Measurements from ENCODE around the gene MOB2.
A peak's percentile ranks its signal among the peaks of the same experiment; 100 is the strongest.

MOB2 gene

DNA sequence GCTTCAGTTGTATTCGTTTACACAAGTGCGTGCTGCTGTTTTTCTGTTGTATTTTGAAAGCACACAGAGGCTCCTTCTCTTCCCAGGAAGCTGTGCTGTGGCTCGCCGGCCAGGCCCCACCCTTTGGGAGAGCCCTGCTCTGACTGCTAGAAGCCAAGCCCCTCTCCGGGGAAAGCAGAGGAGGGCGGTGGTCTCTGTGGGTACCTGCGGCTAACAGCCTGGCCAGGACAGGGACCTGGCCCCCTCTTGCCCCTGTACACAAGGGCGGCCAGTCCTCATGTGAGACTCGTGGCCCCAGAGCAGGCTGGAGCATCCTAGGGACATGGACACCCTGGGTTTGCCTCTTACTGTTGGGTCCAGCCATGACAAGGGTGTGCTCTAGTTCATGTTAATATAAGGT lies 14.8 kb downstream of the MOB2 start:
- no peak for DNase-seq (ENCODE audit: low spot score)

GRCh38 chr11:1470681-1471611 lies 15.6 kb downstream of the MOB2 start:
- DNase-seq (ENCODE audit: low spot score), result no peak

GRCh38 chr11:1469911-1470680 lies 16.5 kb downstream of the MOB2 start:
- no peak for DNase-seq (ENCODE audit: low spot score)

DNA sequence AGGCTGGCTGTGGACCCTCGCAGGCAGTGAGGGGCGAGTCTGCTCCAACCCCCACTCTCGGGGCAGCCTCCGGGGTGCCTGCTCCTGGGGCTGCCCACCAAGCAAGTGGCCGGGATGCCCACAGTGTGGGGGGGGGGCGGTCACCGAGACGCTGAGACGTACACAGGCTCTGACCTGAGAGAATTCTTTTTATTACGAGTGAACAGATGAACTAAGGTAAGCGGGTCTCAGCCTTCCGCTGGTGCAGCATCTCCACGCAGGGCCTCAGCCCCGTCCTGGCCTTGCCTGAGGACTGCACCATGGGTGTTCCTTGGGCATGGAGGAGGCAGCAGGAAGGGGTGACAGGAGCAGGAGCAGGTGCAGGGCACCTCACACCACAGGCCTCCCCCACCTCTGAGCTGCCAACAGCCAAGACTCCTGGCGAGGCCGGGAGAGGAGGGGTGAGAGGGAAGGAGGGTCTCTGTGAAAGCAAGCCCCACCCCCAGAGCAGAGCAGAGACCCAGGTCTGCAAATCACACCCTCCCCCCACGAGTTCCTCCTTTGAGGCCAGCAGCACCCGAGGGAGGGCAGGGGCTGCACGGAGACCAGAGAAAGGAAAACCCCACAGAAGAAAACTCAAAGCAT lies 17.2 kb downstream of the MOB2 start:
- no peak for DNase-seq (ENCODE audit: low spot score)

GRCh38 chr11:1468473-1469066 lies 18.0 kb downstream of the MOB2 start:
- no peak for DNase-seq (ENCODE audit: low spot score)

DNA sequence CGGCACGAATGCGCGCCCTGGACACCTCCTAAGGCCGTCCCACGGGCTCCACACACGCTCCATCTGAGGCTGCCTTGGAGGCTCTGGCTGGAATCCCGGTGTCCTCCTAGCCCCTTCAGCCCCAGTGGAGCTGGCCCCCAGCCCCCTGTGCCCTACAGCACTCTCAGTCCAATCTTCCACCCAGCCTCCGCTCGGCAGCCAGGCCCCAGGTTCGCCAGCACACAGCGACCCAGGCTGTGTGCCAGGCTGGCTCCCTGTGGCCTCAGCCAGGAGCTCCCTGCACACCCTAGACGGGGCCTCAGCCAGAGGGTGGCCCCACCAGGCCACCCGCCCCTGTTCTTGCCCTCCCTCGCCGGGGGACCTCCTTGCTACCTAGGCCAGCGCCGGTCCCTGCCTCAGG lies 18.6 kb downstream of the MOB2 start:
- DNase-seq (ENCODE audit: low spot score), result no peak

GRCh38 chr11:1467270-1467669 lies 19.3 kb downstream of the MOB2 start:
- no peak for DNase-seq (ENCODE audit: low spot score)

- no peak for DNase-seq (ENCODE audit: low spot score)
These were observed 19.8 kb downstream of the MOB2 start for GRCh38 chr11:1466784-1467183.

GRCh38 chr11:1463056-1463455 lies 23.5 kb downstream of the MOB2 start:
- DNase-seq (ENCODE audit: low spot score), result no peak

DNA sequence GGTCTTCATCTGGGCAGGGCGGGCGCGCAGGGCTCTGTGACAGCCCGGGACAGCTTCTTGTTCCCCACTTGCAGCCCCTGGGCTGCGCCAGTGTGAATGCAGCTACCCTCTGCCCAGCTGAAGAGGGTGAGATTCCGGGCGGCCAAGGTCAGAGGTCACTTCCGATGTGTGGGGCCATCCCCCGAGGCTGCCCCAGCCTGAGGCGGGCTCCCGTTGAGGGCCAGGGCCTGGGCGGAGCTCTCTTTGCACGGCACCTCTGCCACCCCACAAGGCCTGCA lies 23.9 kb downstream of the MOB2 start:
- no peak for DNase-seq (ENCODE audit: low spot score)

- DNase-seq (ENCODE audit: low spot score), result no peak
These were observed 24.5 kb downstream of the MOB2 start for GRCh38 chr11:1461826-1462697.

GRCh38 chr11:1460986-1461825 lies 25.4 kb downstream of the MOB2 start:
- DNase-seq (ENCODE audit: low spot score), result no peak

DNA sequence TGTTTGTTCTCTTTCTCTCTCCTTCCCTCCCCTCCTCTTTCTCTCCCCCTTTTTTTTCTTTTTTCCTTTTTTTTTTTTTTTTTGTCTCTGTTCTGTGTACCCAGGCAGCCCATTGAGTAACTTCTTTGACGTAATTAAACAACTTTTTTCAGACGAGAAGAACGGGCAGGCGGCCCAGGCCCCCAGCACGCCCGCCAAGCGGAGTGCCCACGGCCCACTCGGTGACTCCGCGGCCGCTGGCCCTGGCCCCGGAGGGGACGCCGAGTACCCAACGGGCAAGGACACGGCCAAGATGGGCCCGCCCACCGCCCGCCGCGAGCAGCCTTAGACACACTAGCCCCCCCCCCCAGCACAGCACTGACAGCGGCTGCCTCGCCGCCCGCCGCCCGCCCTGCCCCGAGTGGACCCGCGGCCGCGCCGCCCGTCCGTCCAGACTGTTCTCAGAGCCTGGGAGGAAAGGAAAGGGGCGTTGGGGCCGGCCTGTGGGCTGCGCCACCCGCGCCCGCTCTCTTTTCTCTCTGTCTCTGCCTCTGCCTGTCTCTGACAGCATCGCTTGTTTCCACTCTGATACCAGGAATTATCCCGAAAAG lies 26.1 kb downstream of the MOB2 start:
- peak; percentile 73 for DNase-seq (ENCODE audit: low spot score)

- DNase-seq (ENCODE audit: low spot score), result no peak
These were observed 26.7 kb downstream of the MOB2 start for GRCh38 chr11:1459764-1460395.

DNA sequence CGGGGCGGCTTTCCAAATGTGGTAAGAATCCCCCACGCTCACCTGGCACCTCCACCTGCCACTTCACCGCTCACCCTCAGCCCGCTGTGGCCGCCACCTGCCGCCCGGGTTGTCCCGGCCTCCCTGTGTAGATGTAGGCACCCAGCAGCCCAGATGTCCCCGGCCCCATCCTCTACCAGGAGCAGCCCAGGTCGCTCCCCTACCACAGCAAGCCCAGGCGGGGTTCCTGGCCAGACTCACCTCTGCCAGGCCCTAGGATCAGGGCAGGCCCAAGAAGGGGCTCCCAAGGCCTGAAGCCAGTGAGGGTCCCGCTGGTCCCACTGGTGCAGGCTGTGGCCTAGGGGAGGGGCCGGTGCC lies 27.4 kb downstream of the MOB2 start:
- no peak for DNase-seq (ENCODE audit: low spot score)

GRCh38 chr11:1458340-1459218 lies 28.0 kb downstream of the MOB2 start:
- DNase-seq (ENCODE audit: low spot score), result peak; percentile 53

- no peak for DNase-seq (ENCODE audit: low spot score)
These were observed 28.7 kb downstream of the MOB2 start for GRCh38 chr11:1457856-1458255.

GRCh38 chr11:1457326-1457680 lies 29.3 kb downstream of the MOB2 start:
- no peak for DNase-seq (ENCODE audit: low spot score)

Data from Ammon's horn (tissue), 1 donor.